GM12865 (cell line): Measurements from ENCODE around the gene PREX1.

ENCODE experiments used
- DNase-seq: peaks from one replicate; pipeline ENCODE4 v3.0.0; 2010; ENCODE audit warnings: low read depth
- H3K4me3 ChIP-seq: 2 replicates; pipeline ENCODE4 v1.5.1; 2011; ENCODE audit warnings: mild to moderate bottlenecking, low read depth, low read length, control low read depth
- CTCF ChIP-seq: IDR thresholded peaks from 2 replicates; pipeline ENCODE4 v1.5.1; 2011; ENCODE audit warnings: low read length, control low read depth, low read depth, inconsistent platforms; ENCODE audit not compliant: insufficient read depth; ENCODE audit errors: missing control alignments

The PREX1 gene

DNA sequence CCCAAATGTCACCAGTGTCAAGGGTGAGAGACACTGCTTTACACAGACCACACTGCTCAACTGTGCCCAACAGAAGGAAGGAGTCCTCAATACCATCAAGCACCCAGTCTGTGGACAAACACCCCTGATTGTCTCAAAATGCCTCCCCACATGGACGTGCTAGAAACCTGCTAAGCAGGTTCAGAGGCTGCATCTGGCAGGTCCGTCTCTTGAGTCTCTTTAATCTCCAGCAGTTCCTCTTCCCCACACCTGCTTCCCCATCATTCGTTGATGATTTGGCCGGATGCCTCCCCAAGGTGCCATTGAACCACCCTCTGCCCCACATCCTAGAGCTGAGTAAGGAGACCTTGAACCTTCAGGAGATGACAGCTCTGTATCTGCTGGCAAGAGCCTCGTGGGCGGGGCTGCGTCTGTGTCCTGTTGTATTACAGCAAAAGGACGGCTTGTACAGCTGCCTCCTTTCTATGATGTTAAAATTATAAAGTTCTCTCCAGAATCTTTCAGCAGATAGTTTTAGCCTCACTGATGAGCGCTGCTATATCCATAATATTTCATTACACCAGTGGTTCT is 179.2 kb downstream of the PREX1 start:
- DNase-seq: no peak
- no peak for TF ChIP-seq CTCF
- no peak overlapping the region for H3K4me3 ChIP-seq

GRCh38 chr20:48647858-48648257 is 179.9 kb downstream of the PREX1 start:
- DNase-seq: no peak
- no peak for TF ChIP-seq CTCF
- no peak overlapping the region for H3K4me3 ChIP-seq

GRCh38 chr20:48645666-48646065 is 182.1 kb downstream of the PREX1 start:
- H3K4me3 ChIP-seq: no peak overlapping the region
- no peak for TF ChIP-seq CTCF
- DNase-seq: no peak

GRCh38 chr20:48644286-48644828 is 183.4 kb downstream of the PREX1 start:
- TF ChIP-seq CTCF: no peak
- no peak overlapping the region for H3K4me3 ChIP-seq
- DNase-seq: no peak

DNA sequence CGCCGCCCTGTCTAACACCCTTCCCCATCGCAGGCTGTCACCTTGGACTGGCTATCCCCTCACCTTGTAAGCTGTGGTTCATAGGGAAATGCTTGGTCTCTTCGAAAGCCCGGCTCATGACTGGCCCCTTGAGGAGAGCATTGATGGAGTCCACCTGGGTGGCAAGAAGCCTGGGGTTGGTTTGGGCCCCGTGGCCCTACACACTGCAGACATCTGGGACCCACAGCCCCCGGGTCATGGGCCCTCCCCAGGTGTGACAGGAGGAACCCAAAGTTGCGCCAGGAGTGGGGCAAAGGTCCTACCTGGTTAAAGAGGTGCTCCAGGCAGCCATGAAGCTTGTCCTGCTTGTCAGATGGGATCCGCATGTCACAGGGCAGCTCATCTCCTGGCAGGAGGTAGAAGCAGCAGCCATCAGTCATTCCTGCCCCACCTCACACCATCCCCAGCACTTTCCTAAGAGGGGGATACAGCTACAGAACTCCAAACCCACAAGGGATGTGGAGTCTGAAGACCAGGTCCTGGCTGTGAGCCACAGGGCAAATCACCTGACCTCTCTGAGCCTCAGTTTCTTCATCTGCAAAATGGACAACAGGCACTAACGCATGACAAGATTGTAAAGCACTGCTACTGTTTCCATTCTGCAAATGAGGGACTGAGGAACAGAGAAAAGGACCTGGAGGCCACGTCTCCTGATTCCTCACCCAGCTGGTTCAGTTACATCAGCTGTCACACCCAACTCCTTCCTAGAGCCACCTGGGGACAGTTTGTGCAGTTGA is 185.5 kb downstream of the PREX1 start:
- no peak for DNase-seq
- H3K4me3 ChIP-seq: no peak overlapping the region
- no peak for TF ChIP-seq CTCF

DNA sequence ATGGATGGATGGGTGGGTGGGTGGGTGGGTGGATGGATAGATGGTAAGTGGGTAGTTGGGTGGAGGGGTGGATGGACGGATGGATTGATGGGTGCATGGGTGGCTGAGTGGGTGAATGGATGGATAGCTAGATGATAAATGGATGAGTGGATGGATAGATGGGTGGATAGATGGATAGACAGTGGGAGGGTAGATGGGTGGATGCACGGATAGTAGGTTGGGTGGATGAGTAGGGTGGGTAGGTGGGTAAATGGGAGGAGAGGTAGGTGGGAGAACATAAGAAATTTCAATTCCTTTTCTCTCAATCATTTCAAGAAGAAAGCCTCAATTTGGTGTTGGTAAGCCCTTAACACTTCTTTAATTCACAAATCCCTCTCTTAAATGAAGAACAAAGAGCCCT is 186.9 kb downstream of the PREX1 start:
- H3K4me3 ChIP-seq: no peak overlapping the region
- no peak for DNase-seq
- no peak for TF ChIP-seq CTCF
